Peyer's patch (tissue), 4 donors: ENCODE results near the gene ZNF354C.

ENCODE experiments used
- CTCF ChIP-seq, 6 experiments: fragments of 450-650 bp in 4 of 6; fragments of 200-600 bp in 2 of 6; sonication (generic) in 1 of 6; IDR thresholded peaks; one replicate each; pipeline ENCODE4 v1.5.1; 2017 to 2019; ENCODE audit warnings: antibody characterized with exemption in 6 of 6, mild to moderate bottlenecking in 3 of 6, moderate library complexity in 1 of 6
- POLR2A ChIP-seq, 2 donors: fragments of 450-650 bp; IDR thresholded peaks; one replicate each; pipeline ENCODE4 v1.5.1; 2017; ENCODE audit warnings: antibody characterized with exemption in 2 of 2, mild to moderate bottlenecking in 2 of 2, moderate library complexity in 2 of 2

- TF ChIP-seq CTCF (IDR thresholded peaks at IDR 0.05) (no peak), POLR2A (IDR thresholded peaks at IDR 0.05) (no peak)
Observed at GRCh38 chr5:179125789-179126505, 65.8 kb downstream of the ZNF354C start.
